ENCODE measurements around the gene JAM3.
"Not testable (repeated sequence)": the region's sequence is repeated elsewhere in the genome, so short reads cannot be mapped to it uniquely, and the experiment has no call there.

The JAM3 gene

DNA sequence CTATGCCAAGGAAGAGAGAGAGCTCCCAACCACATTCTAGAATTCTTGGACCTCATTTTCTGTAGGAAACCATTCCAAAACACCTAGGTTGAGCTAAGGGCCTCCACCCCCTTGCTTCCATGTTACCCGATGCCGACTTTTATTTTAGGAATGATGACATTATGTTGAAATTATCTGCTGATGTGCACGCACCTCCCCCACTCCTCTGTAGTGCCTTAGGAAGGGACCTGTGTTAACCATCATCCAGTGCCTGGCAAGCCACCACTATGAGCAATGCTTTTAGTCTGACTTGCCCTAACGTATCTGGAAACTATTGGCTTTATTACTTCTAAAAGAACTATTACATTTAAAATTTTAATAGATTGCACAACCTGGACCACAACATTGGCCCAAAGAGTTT, 112.8 kb downstream of the JAM3 start:
- no peak for DNase-seq (ENCODE audit: low spot score)

DNA sequence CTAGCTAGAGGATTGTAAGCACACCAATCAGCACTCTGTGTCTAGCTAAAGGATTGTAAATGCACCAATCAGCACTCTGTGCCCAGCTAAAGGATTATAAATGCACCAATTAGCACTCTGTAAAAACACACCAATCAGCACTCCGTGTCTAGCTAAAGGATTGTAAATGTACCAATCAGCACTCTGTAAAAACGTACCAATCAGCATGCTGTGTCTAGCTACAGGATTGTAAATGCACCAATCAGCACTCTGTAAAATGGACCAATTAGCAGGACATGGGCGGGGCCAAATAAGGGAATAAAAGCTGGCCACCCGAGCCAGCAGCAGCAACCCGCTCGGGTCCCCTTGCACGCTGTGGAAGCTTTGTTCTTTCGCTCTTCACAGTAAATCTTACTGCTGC, 119.2 kb downstream of the JAM3 start:
- DNase-seq (ENCODE audit: low spot score) = not testable (repeated sequence)

DNA sequence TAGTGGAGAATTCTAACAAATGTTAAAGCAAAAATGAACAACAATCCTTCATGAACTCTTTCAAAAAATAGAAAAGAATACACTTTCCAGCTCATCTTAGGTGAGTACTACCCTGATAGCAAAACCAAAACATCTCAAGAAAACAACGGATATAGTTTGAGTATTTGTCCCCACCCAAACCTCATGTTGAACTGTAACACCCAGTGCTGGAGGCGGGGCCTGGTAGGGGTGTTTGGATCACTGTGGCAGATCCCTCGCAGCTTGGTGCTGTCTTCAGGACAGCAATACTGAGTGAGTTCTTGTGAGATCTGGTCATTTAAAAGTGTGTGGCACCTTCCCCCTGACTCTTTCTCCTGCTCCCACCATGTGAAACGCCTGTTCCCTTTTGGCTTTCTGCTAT, 127.9 kb downstream of the JAM3 start:
- no peak for DNase-seq (ENCODE audit: low spot score)

DNA sequence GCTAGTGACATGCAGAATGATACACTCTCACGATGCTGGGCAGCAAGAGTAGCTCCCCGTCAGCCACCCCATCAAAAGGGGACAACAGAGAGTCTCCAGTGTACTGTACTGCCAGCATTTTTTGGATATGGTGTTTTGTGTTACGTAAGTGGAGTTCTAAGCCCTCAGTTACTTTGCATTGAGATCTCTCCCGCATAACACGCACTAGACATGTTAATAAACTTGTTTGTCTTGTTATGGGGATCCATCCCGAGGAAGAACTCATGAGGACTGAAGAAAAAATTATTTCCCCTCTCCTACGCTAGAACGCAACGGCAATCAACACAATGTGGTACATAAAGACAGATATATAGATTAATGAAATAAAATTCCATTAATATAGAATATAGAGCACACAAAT, 130.7 kb downstream of the JAM3 start:
- no peak for DNase-seq (ENCODE audit: low spot score)

DNA sequence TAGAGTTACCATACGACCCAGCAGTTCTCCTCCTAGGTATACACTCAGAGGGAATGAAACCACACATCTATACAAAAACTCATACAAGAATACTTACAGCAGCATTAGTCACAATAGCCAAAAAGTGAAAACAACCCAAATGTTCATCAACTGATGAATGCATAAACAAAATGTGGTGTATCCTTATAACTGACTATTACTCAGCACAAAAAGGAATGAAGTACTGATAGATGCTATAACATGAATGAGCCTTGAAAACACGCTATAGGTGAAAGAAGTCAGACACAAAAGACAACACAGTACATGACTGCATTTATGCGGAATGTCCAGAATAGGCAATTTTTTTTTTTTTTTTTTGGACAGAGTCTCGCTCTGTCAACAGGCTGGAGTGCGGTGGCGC, 131.8 kb downstream of the JAM3 start:
- DNase-seq (ENCODE audit: low spot score) = no peak
